HG03097 (cell line): ENCODE data around the gene SUSD4.
"Not testable (repeated sequence)": the region's sequence is repeated elsewhere in the genome, so short reads cannot be mapped to it uniquely, and the experiment has no call there.

Experiments used
- ATAC-seq: cut with Tn5 transposase; IDR thresholded peaks from one replicate; pipeline ENCODE4 v1.9.1; 2021; ENCODE audit not compliant: unreplicated experiment, low FRiP score

Gene SUSD4, protein sequence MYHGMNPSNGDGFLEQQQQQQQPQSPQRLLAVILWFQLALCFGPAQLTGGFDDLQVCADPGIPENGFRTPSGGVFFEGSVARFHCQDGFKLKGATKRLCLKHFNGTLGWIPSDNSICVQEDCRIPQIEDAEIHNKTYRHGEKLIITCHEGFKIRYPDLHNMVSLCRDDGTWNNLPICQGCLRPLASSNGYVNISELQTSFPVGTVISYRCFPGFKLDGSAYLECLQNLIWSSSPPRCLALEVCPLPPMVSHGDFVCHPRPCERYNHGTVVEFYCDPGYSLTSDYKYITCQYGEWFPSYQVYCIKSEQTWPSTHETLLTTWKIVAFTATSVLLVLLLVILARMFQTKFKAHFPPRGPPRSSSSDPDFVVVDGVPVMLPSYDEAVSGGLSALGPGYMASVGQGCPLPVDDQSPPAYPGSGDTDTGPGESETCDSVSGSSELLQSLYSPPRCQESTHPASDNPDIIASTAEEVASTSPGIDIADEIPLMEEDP

GRCh38 chr1:223363856-223364684, at the start of gene SUSD4:
Gene SUSD4 (minus strand): TSS chr1:223364176. CDS start chr1:223363425, 751 bp downstream.
- ATAC-seq = no peak

DNA sequence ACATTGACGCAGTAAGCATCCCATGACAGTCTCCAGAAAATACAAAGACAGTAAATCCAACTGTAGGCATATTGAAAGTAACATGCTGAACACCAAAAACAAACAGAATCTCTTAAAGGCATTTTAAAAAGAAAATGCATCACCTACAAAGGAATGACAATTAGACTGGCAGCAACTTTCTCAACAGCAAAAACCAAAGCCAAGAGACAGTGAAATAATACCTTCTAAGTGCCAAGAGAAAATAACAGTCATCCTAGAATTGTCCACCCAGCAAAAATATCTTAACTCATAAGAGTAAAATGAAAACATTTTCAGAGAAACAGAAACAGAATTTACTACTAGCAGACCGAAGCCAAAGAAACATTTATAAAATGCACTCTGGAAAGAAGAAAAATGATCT, 49.2 kb upstream of the SUSD4 start:
- no peak for ATAC-seq

- ATAC-seq = no peak
Measured at GRCh38 chr1:223411710-223412109, 47.7 kb upstream of the SUSD4 start.

DNA sequence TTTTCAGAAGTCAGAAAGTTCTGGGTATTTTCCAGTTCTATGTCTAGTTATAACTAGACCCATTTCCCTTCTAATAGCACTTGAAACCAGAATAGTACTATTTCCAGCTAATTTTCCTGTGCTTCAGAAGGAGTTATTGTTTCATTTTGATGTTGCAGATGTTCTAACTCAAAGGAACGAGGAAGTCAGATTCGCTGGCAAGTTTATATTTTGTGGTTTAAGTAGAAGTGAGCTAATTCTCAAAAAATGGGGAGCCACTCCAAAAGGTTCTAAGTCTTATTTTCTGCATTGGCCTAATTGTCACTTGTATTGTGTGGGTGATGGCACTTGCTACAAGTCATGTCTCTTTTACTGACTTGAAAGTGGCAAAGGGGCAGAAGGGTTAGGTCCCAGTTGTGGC, 47.3 kb upstream of the SUSD4 start:
- ATAC-seq = no peak

- ATAC-seq = no peak
Measured at GRCh38 chr1:223410036-223410435, 46.1 kb upstream of the SUSD4 start.

DNA sequence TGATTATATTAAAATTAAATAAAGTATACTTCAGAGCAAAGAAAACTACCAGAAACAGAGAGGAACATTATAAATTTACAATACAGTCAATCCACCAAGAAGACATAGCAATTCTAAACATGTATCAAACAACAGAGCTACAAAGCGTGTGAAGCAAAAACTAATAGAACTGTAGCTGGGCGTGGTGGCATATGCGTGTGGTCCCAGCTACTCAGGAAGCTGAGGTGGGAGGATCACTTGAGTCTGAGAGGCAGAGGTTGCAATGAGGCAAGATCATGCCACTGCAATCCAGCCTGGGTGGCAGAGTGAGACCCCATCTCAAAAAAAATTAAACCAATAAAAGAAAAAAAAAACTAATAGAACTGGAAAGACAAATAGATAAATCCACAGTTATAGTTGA, 41.5 kb upstream of the SUSD4 start:
- no peak for ATAC-seq

GRCh38 chr1:223403184-223403815, 39.3 kb upstream of the SUSD4 start:
- ATAC-seq = no peak

- ATAC-seq = no peak
Measured at GRCh38 chr1:223402790-223403142, 38.8 kb upstream of the SUSD4 start.

DNA sequence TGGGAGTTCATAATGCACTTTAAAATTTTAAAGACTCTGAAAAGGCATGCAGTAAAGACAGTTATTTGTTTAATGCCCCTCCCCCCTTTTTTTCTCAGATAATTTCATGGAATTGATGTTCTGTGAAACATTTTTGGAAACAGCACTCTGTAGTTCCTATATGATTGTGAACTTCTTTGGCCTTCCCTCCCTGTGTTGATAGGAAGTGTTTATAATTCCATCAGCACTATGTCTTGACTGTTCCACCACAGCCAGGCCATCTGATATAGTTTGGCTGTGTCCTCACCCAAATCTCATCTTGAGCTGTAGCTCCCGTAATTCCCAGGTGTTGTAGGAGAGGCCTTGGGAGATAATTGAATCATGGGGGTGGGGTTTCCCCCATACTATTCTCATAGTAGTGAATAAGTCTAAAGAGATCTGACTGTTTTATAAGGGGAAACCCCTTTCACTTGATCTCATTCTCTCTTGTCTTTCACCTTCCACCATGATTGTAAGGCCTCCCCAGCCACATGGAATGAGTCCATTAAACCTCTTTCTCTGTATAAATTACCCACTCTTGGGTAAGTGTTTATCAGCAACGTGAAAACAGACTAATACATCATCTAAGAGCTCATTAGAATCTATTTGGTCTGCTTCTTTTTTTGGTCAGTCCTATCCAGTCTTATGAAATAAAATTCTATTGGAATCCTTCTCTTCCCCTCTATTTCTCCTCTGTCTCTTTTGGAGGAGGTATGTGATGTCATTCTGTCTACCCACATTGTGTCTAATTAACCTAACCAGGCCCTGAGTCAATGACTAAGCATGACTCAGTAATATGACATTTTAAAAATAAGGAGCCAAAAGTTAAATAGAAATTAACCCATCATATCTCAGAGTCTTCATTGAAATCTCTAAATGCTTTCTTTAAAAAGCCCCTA, 38.2 kb upstream of the SUSD4 start:
- ATAC-seq = no peak

- not testable (repeated sequence) for ATAC-seq
Measured at GRCh38 chr1:223399393-223399792, 35.4 kb upstream of the SUSD4 start.

DNA sequence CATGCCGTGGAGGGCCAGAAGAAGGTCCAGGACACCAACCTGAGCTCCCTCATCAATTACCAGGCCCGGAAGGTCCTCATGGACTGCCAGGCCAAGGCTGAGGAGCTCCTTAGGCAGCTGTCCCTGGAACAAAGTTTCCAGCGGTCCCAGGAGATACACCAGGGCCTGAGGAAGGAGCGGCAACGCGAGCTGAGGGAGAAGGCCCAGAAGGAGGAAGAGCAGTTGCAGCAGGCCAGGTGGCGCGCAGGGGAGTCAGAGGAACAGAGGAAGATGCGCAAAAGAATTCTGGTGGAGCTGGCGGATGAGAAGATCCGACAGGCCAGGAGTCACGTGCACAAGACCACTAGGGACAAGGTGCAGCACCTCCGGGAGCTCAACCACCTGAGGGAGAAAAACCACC, 30.7 kb upstream of the SUSD4 start:
- no peak for ATAC-seq

DNA sequence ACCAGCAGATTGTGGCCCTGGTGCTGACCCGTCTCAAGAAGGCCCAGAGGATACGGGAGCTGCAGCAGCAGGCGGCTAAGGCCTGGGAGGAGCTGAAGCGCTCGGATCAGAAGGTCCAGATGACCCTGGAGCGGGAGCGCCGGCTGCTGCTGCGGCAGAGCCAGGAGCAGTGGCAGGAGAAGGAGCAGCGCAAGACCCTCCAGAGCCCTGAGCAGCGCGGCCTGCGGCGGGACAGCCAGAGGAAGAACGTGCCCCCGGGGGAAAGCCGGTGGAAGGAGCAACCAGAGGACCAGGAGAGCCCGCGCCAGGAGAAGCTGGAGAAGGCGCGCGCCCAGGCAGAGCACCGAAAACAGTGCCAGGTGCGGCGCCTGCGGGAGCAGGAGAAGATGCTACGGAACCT, 30.3 kb upstream of the SUSD4 start:
- ATAC-seq = no peak

GRCh38 chr1:223393275-223394214, 29.6 kb upstream of the SUSD4 start, which contains the start of gene CCDC185:
Gene CCDC185 (plus strand): TSS chr1:223393415. CDS start chr1:223393476, 61 bp downstream.
- ATAC-seq = no peak

- ATAC-seq = no peak
Measured at GRCh38 chr1:223390618-223391017, 26.6 kb upstream of the SUSD4 start.

GRCh38 chr1:223386013-223386412, 22.0 kb upstream of the SUSD4 start:
- ATAC-seq = no peak

GRCh38 chr1:223378754-223379153, 14.8 kb upstream of the SUSD4 start:
- ATAC-seq = no peak

GRCh38 chr1:223374064-223374610, 10.2 kb upstream of the SUSD4 start:
- no peak for ATAC-seq

DNA sequence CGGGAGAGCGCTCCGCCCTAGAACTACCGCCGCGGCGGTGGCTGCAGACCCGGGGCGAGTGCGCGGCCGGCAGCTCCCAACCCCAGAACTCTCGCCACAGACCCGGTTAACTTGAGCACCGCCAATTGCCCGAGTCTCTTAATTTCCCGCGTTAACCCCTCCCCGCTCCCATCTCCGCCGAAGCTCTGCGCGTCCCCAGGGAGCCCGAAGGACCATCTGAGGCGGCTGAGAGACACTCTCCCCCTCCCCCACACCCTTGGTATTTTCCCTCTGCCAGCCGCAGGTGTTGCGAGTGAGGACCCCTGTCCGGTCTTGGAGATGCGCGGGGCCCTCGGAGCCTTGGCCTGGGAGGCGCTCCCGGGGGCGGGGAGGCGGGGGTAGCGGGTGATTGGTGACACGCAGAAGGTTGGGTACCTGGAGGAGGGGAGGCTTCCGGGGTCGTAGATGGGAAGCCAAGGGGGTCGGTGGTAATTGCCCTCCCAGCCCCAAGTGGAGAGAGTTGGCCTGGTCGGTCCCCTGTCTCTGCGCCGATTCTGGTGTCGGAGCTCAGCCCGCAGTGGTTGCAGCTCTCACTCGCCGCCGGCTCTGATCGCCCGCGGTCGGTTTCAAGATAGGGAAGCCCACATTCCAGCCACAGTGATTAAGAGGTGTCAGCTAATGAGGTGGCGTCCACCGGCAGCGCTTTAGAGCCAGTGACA, 858 bp upstream of the SUSD4 start:
- ATAC-seq = no peak
